Type B pancreatic cell (in vitro differentiated cells): Measurements from ENCODE around the gene ZNF423. TPM values are rescaled to one million over a fixed set of nuclear protein-coding genes. Genes with fewer than 3 reads are reported as not detected.

ENCODE experiments used
- DNase-seq: peaks from one replicate; pipeline ENCODE4 v3.0.0; 2021; ENCODE audit warnings: mixed read lengths; ENCODE audit not compliant: unreplicated experiment; ENCODE audit errors: extremely low spot score
- H3K27ac Mint-ChIP-seq: 2 replicates; pipeline ENCODE4 v1.8.0; 2021; ENCODE audit warnings: mild to moderate bottlenecking, mixed read lengths
- H3K27me3 Mint-ChIP-seq: 2 replicates; pipeline ENCODE4 v1.8.0; 2021; ENCODE audit warnings: mixed read lengths
- H3K36me3 Mint-ChIP-seq: 2 replicates; pipeline ENCODE4 v1.8.0; 2021; ENCODE audit warnings: mixed read lengths
- H3K4me1 Mint-ChIP-seq: one replicate; pipeline ENCODE4 v1.8.0; 2021; ENCODE audit warnings: mixed read lengths; ENCODE audit not compliant: unreplicated experiment
- H3K4me3 Mint-ChIP-seq: 2 replicates; pipeline ENCODE4 v1.8.0; 2021; ENCODE audit warnings: mild to moderate bottlenecking, mixed read lengths
- H3K9me3 Mint-ChIP-seq: 2 replicates; pipeline ENCODE4 v1.8.0; 2021; ENCODE audit warnings: mixed read lengths
- total RNA-seq: library from RNA; stranded (reverse); gene quantifications from 2 replicates; pipeline ENCODE4 v1.2.1, GENCODE V29; 2021; ENCODE audit warnings: low replicate concordance
- TF ChIP-seq, protein P1 (sequence below): fragments of 200-600 bp; sonication (generic); conservative IDR thresholded peaks from 2 replicates; pipeline ENCODE4 v1.5.0; 2021; ENCODE audit warnings: antibody characterized with exemption, mild to moderate bottlenecking

Gene ZNF423
- total RNA-seq, 1 donor from 2014 or later, result 72.6 TPM

DNA sequence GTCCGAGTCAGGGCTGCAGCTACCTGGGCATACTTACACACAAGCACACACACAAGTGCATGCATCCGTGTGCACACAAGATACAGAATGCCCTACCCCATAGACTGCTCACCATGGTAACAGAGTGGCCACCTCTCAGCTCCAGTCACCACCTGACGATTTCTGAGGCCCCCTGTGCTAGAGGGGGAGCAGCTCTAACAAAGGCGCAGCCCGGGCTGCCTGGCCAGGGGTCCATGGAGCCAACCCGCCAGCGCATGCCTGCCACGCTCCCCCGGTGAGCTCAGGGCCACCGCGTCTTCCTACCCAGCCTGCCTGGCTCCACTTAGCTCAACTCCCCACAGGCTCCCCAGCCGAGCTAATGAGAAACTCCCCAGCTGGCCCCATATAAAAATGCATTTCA is 75.5 kb downstream of the ZNF423 start:
- H3K36me3 Mint-ChIP-seq, result no peaks in the 10 kb centered on the region
- H3K9me3 Mint-ChIP-seq, result no peaks in the 10 kb centered on the region
- no peak overlapping the region for H3K27ac Mint-ChIP-seq
- no peak overlapping the region for H3K4me3 Mint-ChIP-seq
- TF ChIP-seq, protein P1, sequence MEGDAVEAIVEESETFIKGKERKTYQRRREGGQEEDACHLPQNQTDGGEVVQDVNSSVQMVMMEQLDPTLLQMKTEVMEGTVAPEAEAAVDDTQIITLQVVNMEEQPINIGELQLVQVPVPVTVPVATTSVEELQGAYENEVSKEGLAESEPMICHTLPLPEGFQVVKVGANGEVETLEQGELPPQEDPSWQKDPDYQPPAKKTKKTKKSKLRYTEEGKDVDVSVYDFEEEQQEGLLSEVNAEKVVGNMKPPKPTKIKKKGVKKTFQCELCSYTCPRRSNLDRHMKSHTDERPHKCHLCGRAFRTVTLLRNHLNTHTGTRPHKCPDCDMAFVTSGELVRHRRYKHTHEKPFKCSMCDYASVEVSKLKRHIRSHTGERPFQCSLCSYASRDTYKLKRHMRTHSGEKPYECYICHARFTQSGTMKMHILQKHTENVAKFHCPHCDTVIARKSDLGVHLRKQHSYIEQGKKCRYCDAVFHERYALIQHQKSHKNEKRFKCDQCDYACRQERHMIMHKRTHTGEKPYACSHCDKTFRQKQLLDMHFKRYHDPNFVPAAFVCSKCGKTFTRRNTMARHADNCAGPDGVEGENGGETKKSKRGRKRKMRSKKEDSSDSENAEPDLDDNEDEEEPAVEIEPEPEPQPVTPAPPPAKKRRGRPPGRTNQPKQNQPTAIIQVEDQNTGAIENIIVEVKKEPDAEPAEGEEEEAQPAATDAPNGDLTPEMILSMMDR, result no peak
- H3K27me3 Mint-ChIP-seq, result no peaks in the 10 kb centered on the region
- DNase-seq, result no peak
- peaks cover 32% of the 10 kb centered on the region for H3K4me1 Mint-ChIP-seq

DNA sequence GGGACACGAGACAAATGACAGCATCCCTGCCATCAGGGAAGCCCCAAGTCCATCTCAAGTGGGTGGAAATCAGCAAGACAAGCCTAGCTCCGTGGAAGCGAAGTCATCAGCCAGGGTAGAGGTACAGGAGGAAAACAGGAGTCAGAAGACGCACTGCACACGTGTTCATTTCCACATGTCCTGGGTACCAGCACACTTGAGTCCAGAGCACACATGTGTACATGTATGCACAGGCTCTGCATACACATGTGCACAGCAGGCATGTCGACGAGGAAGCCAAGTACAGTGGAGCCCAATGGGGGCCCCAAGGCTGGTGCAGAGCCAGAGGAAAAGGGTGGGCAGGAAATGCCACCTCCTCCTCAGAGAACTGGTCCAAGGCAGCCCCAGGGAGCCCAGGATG is 75.9 kb downstream of the ZNF423 start:
- Mint-ChIP-seq H3K27ac (no peak overlapping the region), H3K4me1 (peaks cover 35% of the 10 kb centered on the region), H3K9me3 (no peaks in the 10 kb centered on the region), H3K36me3 (no peaks in the 10 kb centered on the region), H3K4me3 (no peak overlapping the region), H3K27me3 (no peaks in the 10 kb centered on the region)
- no peak for DNase-seq
- TF ChIP-seq, protein P1, result no peak

DNA sequence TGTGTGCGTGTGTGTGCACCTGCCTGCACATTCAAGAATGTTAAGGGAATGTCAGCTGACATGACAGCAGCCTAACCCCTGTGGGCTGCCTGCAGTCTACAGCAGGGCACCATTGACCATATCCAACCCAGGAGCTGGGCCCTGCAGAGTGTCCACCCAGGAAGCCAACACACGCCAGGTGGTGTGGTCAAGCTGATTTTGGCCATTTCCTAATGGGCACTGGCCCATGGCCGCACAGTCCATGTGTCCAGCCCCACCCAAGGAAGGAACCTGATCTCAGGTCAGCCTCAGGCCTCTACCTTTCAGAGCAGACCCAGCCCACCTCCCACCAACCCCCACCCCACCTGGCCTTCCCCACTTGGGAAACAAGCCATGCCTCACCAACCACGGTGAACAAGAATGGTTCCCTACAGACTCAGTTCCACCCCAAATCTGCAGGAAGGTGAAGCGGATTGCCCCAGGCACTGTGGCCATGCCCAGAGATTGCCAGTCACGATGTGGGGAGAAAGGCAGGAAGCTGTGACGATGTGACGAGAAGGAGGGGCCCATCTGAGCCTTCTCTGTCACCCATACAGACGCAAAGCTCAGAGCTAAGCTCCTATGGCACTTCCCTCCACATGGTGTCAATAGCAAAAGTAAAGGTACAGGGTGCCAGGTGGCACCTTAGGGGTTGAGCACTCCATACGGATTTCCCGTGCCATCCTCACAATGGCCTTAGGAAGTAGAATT is 77.5 kb downstream of the ZNF423 start:
- Mint-ChIP-seq H3K36me3 (no peaks in the 10 kb centered on the region), H3K9me3 (no peaks in the 10 kb centered on the region), H3K27me3 (no peaks in the 10 kb centered on the region), H3K4me3 (no peak overlapping the region), H3K4me1 (peaks cover 39% of the 10 kb centered on the region), H3K27ac (no peak overlapping the region)
- no peak for DNase-seq
- TF ChIP-seq, protein P1, result no peak

- H3K27ac Mint-ChIP-seq, result no peak overlapping the region
- peaks cover 3% of the 10 kb centered on the region for H3K36me3 Mint-ChIP-seq
- no peak overlapping the region for H3K4me3 Mint-ChIP-seq
- no peaks in the 10 kb centered on the region for H3K9me3 Mint-ChIP-seq
- DNase-seq, result no peak
- H3K27me3 Mint-ChIP-seq, result no peaks in the 10 kb centered on the region
- TF ChIP-seq, protein P1, result no peak
- peaks cover 46% of the 10 kb centered on the region for H3K4me1 Mint-ChIP-seq
Observed at GRCh38 chr16:49776734-49777133, 79.2 kb downstream of the ZNF423 start.

DNA sequence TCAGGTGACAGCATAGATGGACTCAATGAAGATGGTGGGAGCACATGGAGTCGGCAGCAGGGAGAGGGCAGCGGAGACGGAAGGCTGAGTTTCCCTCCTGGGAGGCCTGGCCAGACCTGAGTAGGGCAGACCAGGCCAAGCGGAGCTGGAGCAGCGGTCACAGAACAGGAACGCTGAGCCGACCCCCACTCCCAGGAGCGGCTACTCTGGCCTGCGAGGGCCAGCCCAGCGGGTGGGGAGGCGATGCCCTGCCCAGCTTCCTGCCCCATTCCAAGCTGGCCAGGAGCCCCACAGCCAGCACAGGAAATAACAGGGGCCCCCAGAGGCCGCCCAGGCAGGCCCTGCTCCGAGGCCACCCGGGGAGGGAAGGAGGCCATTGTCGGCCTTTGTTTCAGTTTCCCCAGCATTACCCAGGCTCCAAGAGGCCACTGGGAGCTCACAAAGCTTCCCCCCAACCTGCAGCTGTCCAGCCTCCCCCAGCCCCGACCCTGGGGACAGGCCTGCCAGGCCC is 79.8 kb downstream of the ZNF423 start:
- Mint-ChIP-seq H3K36me3 (peaks cover 5% of the 10 kb centered on the region), H3K4me1 (peaks cover 46% of the 10 kb centered on the region), H3K27ac (no peak overlapping the region), H3K9me3 (no peaks in the 10 kb centered on the region), H3K27me3 (no peaks in the 10 kb centered on the region), H3K4me3 (peak overlapping the region; percentile 26)
- TF ChIP-seq, protein P1, result no peak
- peak; percentile 77 for DNase-seq
